ENCODE data around the gene LCA5.
"Not testable (repeated sequence)": the region's sequence is repeated elsewhere in the genome, so short reads cannot be mapped to it uniquely, and the experiment has no call there.

The LCA5 gene

GRCh38 chr6:79465381-79465780 is 71.8 kb downstream of the LCA5 start:
- no peak for DNase-seq (ENCODE audit: low spot score)

DNA sequence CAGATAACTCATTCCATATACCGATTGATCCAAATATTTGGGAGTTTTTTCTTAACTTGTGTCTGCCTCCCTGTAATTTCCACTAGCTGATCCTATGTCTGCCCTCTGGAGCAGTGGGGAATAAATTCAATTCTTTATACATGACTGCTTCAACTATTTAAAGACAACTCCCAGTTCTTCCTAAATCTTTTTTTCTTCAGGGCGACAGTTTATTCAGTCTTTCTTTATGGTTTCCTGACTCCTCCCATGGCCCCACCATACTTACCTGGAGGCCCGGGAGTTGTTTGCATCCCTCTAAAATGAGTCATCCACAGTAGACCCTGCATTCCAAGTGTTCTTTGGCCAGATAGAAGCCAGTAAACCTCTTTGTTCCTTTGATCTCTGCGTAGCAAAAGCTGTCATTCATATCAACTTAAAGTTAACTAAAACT is 73.6 kb downstream of the LCA5 start:
- no peak for DNase-seq (ENCODE audit: low spot score)

GRCh38 chr6:79461205-79461604 is 76.0 kb downstream of the LCA5 start:
- no peak for DNase-seq (ENCODE audit: low spot score)

DNA sequence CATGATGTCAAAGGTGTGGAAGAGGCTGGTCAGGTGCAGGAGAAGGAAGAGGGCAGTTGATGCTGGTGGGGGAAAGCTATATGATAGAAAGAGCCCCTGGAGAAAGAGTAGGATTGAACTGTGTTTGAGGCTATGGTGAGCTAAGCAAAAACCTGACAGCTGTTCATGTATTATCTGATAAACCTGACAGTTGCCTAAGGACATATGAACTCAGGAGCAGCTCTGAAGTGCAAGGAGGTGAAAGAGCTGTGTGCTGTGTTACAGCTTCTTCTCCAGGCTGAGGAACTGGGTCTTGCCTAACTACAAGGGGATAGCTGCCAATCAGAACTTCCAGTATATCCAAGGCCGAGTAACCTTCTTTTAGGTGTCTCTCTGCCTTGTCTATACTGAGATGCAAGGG is 81.8 kb downstream of the LCA5 start:
- DNase-seq (ENCODE audit: low spot score) = no peak

DNA sequence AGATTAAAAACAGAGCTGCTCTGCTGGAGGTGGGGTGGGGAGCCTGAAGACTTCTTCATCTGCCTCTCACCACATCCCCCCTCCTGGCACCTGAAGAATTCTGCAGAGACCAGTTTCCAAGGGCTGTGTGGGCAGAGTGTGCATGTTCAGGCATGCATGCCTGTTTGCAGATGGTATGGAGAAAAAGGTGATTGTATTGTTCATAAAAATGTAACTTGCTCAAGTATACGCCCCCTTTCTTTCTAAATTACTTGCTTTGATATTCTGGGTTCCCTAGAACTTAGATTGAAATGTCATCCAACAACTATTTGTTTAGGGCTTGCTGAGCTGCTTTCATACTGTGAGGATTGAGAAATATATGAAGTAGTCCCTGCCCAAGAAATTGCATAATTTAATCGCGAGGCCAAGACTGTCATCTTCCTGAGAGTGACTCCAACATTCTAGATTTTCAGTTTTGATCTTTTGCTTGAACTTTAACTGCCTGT is 83.6 kb downstream of the LCA5 start:
- no peak for DNase-seq (ENCODE audit: low spot score)

DNA sequence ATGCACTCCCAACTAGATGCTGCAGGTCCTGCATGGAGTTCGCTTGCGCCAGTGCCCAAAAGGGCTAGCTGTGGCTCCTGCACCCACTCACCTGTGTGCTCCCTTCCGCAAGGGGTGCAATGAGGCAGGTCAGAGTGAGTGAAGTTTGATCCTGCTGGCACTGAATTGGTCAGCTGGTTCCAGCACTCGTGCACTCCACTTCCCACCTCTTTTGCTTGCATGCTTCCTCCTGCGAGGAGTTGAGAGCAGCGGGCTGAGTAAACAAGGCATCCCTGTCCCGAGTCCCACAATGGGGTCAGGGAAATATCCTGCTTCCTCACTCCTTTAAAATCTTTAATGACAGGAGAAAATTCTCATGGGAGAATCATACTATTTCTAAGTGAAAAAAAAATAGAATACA is 86.2 kb downstream of the LCA5 start:
- no peak for DNase-seq (ENCODE audit: low spot score)

GRCh38 chr6:79446006-79446405 is 91.2 kb downstream of the LCA5 start:
- DNase-seq (ENCODE audit: low spot score) = no peak

DNA sequence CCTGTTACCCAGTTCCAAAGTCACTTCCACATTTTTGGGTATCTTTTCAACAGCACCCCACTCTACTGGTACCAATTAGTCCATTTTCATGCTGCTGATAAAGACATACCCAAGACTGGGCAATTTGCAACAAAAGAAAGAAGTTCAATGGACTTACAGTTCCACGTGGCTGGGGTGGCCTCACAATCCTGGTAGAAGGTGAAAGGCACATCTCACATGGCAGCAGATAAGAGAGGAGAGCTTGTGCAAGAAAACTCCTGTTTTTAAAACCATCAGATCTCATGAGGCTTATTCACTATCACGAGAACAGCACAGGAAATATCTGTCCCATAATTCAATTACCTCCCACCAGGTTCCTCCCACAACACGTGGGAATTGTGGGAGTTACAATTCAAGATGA is 93.4 kb downstream of the LCA5 start:
- DNase-seq (ENCODE audit: low spot score) = not testable (repeated sequence)

GRCh38 chr6:79441192-79441591 is 96.0 kb downstream of the LCA5 start:
- no peak for DNase-seq (ENCODE audit: low spot score)

GRCh38 chr6:79440598-79440997 is 96.6 kb downstream of the LCA5 start:
- no peak for DNase-seq (ENCODE audit: low spot score)

GRCh38 chr6:79438030-79438429 is 99.2 kb downstream of the LCA5 start:
- no peak for DNase-seq (ENCODE audit: low spot score)

DNA sequence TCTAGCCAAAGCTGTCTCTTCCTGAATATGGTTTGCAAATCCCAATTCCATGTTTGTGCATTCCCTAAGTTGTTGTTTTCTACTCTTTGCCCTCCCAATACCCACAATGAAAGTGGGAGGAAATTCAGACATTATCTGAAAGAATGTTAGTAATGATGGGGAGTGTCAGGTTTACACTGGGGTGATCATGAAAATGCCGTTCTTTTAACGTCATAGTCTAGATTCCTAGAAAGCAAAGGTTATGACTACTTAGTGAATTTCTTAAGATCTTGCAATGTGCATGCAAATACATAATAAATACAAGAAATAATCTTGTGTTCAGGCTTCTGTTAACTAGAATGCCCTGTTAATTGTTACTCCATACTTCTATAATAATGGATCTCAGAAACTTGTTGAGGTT is 101.0 kb downstream of the LCA5 start:
- DNase-seq (ENCODE audit: low spot score) = no peak

DNA sequence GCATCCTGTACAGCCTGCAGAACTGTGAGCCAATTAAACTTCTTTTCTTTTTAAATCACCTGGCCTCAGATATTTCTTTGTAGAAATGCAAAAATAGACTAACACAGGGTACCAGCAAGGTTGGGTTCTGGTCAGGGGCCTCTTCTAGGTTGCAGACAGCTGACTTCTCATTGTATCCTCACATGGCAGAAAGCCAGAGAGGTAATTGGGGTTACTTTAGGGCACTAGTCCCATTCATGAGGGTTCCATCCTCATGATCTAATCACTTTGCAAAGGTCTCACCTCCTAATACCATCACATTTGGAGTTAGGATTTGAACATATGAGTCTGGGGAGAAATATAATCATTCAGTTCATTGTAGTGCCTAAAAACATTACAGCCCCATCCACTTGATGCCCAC is 101.5 kb downstream of the LCA5 start:
- DNase-seq (ENCODE audit: low spot score) = no peak

Measured in HuH-7.5 (cell line).